SK-N-MC (cell line): ENCODE data around the gene NBEAL1.
A peak's percentile ranks its signal among the peaks of the same experiment; 100 is the strongest.
"Not testable (repeated sequence)": the region's sequence is repeated elsewhere in the genome, so short reads cannot be mapped to it uniquely, and the experiment has no call there.

Experiments
- DNase-seq: peaks from one replicate; pipeline ENCODE4 v3.0.0-alpha.2; 2011; ENCODE audit warnings: low read depth, low spot score
- H3K27ac ChIP-seq: fragments of 200-600 bp; sonication (generic); 2 replicates; pipeline ENCODE4 v1.5.1; 2016; ENCODE audit warnings: mixed run types
- H3K36me3 ChIP-seq: fragments of 200-600 bp; sonication (generic); 2 replicates; pipeline ENCODE4 v1.6.1; 2017; ENCODE audit warnings: antibody characterized with exemption, low read length, mixed read lengths; ENCODE audit not compliant: insufficient read depth
- H3K4me3 ChIP-seq: fragments of 200-600 bp; sonication (generic); 2 replicates; pipeline ENCODE4 v1.5.1; 2016
- H3K9ac ChIP-seq: fragments of 200-600 bp; sonication (generic); 2 replicates; pipeline ENCODE4 v1.8.0; 2017; ENCODE audit warnings: mixed run types, mixed read lengths; ENCODE audit not compliant: insufficient read length
- H3K9me3 ChIP-seq: fragments of 200-600 bp; sonication (generic); 2 replicates; pipeline ENCODE4 v1.6.1; 2017; ENCODE audit warnings: low read depth, mild to moderate bottlenecking, antibody characterized with exemption, low read length, moderate library complexity, mixed read lengths
- EZH2 ChIP-seq: fragments of 200-600 bp; sonication (generic); IDR thresholded peaks from one replicate; pipeline ENCODE4 v1.6.1; 2017; ENCODE audit warnings: antibody characterized with exemption
- FOXP2 ChIP-seq: optimal IDR thresholded peaks from 2 replicates; pipeline ENCODE3; 2011; ENCODE audit warnings: mild to moderate bottlenecking, moderate library complexity; ENCODE audit not compliant: insufficient read depth; ENCODE audit errors: extremely low read length, control extremely low read depth
- POLR2AphosphoS5 ChIP-seq: IDR thresholded peaks from 2 replicates; pipeline ENCODE4 v1.6.1; 2012; ENCODE audit warnings: mild to moderate bottlenecking, low read depth, low read length, borderline replicate concordance

The NBEAL1 gene

GRCh38 chr2:203195331-203196036, 180.8 kb downstream of the NBEAL1 start:
- no peaks in the 10 kb centered on the region for H3K9me3 ChIP-seq
- peaks cover 1% of the 10 kb centered on the region; the same call in 1 of the 2 replicates for H3K36me3 ChIP-seq
- TF ChIP-seq FOXP2 (no peak), POLR2AphosphoS5 (no peak), EZH2 (no peak)
- H3K27ac ChIP-seq, result no peak overlapping the region
- no peak overlapping the region for H3K4me3 ChIP-seq
- H3K9ac ChIP-seq, result no peak overlapping the region
- DNase-seq, result no peak

- no peak overlapping the region for H3K9ac ChIP-seq
- no peak for DNase-seq
- no peaks in the 10 kb centered on the region for H3K36me3 ChIP-seq
- no peaks in the 10 kb centered on the region for H3K9me3 ChIP-seq
- H3K27ac ChIP-seq, result no peak overlapping the region
- H3K4me3 ChIP-seq, result no peak overlapping the region
- TF ChIP-seq FOXP2 (no peak), POLR2AphosphoS5 (no peak), EZH2 (no peak)
Measured at GRCh38 chr2:203200866-203201265, 186.2 kb downstream of the NBEAL1 start.

- Histone ChIP-seq H3K36me3 (no peaks in the 10 kb centered on the region), H3K9ac (no peak overlapping the region), H3K9me3 (no peaks in the 10 kb centered on the region), H3K27ac (no peak overlapping the region), H3K4me3 (no peak overlapping the region)
- TF ChIP-seq POLR2AphosphoS5, result no peak
- TF ChIP-seq FOXP2, result no peak
- no peak for DNase-seq
Measured at GRCh38 chr2:203201426-203201825, 186.8 kb downstream of the NBEAL1 start.

- no peak overlapping the region for H3K27ac ChIP-seq
- no peak overlapping the region for H3K4me3 ChIP-seq
- DNase-seq, result no peak
- H3K36me3 ChIP-seq, result no peaks in the 10 kb centered on the region; the same call in 1 of the 2 replicates
- TF ChIP-seq EZH2, result no peak
- no peak for TF ChIP-seq FOXP2
- no peak for TF ChIP-seq POLR2AphosphoS5
- H3K9me3 ChIP-seq, result no peaks in the 10 kb centered on the region
- no peak overlapping the region for H3K9ac ChIP-seq
Measured at GRCh38 chr2:203209538-203209937, 194.9 kb downstream of the NBEAL1 start.

- Histone ChIP-seq H3K36me3 (no peaks in the 10 kb centered on the region), H3K4me3 (no peak overlapping the region), H3K9me3 (no peaks in the 10 kb centered on the region), H3K27ac (no peak overlapping the region), H3K9ac (no peak overlapping the region)
- TF ChIP-seq FOXP2 (no peak), EZH2 (no peak), POLR2AphosphoS5 (no peak)
- DNase-seq, result no peak
Measured at GRCh38 chr2:203225423-203226039, 210.9 kb downstream of the NBEAL1 start.

GRCh38 chr2:203229674-203230073, 215.0 kb downstream of the NBEAL1 start:
- DNase-seq, H3K9me3 ChIP-seq, H3K9ac ChIP-seq, H3K27ac ChIP-seq, H3K4me3 ChIP-seq, H3K36me3 ChIP-seq: not testable (repeated sequence)

GRCh38 chr2:203237346-203238238, 222.9 kb downstream of the NBEAL1 start:
- Histone ChIP-seq H3K4me3 (peak overlapping the region; percentile 83), H3K9me3 (no peaks in the 10 kb centered on the region), H3K9ac (peak overlapping the region; percentile 89), H3K36me3 (no peaks in the 10 kb centered on the region), H3K27ac (peak overlapping the region; percentile 100)
- no peak for TF ChIP-seq EZH2
- peak; percentile 64 for TF ChIP-seq POLR2AphosphoS5
- DNase-seq, result peak; percentile 95

GRCh38 chr2:203238292-203238703, 223.6 kb downstream of the NBEAL1 start:
- Histone ChIP-seq H3K27ac (peak overlapping the region; percentile 100), H3K4me3 (peak overlapping the region; percentile 83), H3K9me3 (no peaks in the 10 kb centered on the region), H3K9ac (peak overlapping the region; percentile 89), H3K36me3 (no peaks in the 10 kb centered on the region)
- DNase-seq, result no peak
- no peak for TF ChIP-seq POLR2AphosphoS5
- no peak for TF ChIP-seq FOXP2
- TF ChIP-seq EZH2, result no peak
